ENCODE measurements around the gene U2AF2. TPM values are rescaled to one million over a fixed set of nuclear protein-coding genes. Genes with fewer than 3 reads are reported as not detected.

U2AF2 gene
- total and polyA plus RNA-seq, 9 of the 15 experiments (the other 6 are each of a cell fraction or from before 2014, with no cell fraction given): 3.0 to 331 (median 157) TPM

GRCh38 chr19:55677572-55678028, 22.8 kb downstream of the U2AF2 start (continued):
- TF ChIP-seq ZBTB11 (CRISPR knock-in tag; IDR thresholded peaks at IDR 0.05): peak in 1 of 3 experiments; percentile 61; a peak in 2 of 6 replicates
- TF ChIP-seq CTCF (IDR thresholded peaks at IDR 0.05 in 2 of 3, conservative IDR thresholded peaks at IDR 0.05 in 1 of 3; ENCODE audit: insufficient read depth in 2 of 3, low read depth in 1 of 3, low read length in 3 of 3): no peak
- TF ChIP-seq CBFA2T2 (conservative IDR thresholded peaks at IDR 0.05): peak; percentile 26; the same call in 1 of the 2 replicates
- peak; percentile 27; the same call in 1 of the 2 replicates for TF ChIP-seq ARID1B (IDR thresholded peaks at IDR 0.05)
- peak; percentile 28; the same call in 1 of the 2 replicates for TF ChIP-seq TCF3 (CRISPR knock-in tag; IDR thresholded peaks at IDR 0.05)
- TF ChIP-seq TOE1 (IDR thresholded peaks at IDR 0.05; ENCODE audit: borderline replicate concordance): no peak
- TF ChIP-seq TOE1 (CRISPR knock-in tag; IDR thresholded peaks at IDR 0.05; ENCODE audit: borderline replicate concordance, low read depth): no peak
- 0 out of 2 replicates have a peak, but pooled peaks have one; percentile 36 for TF ChIP-seq NKRF (IDR thresholded peaks at IDR 0.05; ENCODE audit: borderline replicate concordance)
- 0 out of 2 replicates have a peak, but pooled peaks have one; percentile 15 for TF ChIP-seq SMARCA4 (IDR thresholded peaks at IDR 0.05)
- TF ChIP-seq EGR1 (conservative IDR thresholded peaks at IDR 0.05): no peak
- TF ChIP-seq ZNF184 (CRISPR knock-in tag; IDR thresholded peaks at IDR 0.05): no peak

Data from K562 (cell line).